Activated T-cell treated with anti-CD3 and anti-CD28 coated beads, Interleukin-2, amount 50 U/mL, for 4 hours (primary cell): ENCODE measurements around the gene LRRC23. TPM values are rescaled to one million over a fixed set of nuclear protein-coding genes. Genes with fewer than 3 reads are reported as not detected.

Source experiments
- ATAC-seq, 2 donors: fragments of 200-7000 bp; cut with Tn5 transposase; one replicate each; pipeline ENCODE4 v1.10.0; 2021
- DNase-seq: peaks from one replicate; pipeline ENCODE4 v3.0.0-alpha.2; 2020
- H3K27me3 Mint-ChIP-seq: one replicate; pipeline ENCODE4 v1.8.0; 2021; ENCODE audit warnings: low read depth, mixed read lengths
- H3K36me3 Mint-ChIP-seq: one replicate; pipeline ENCODE4 v1.8.0; 2022; ENCODE audit warnings: mixed read lengths; ENCODE audit not compliant: insufficient read depth
- H3K4me1 Mint-ChIP-seq: one replicate; pipeline ENCODE4 v1.8.0; 2021; ENCODE audit warnings: low read depth, mixed read lengths
- H3K4me3 Mint-ChIP-seq: one replicate; pipeline ENCODE4 v1.8.0; 2021; ENCODE audit warnings: mild to moderate bottlenecking, moderate library complexity, mixed read lengths
- H3K9me3 Mint-ChIP-seq: one replicate; pipeline ENCODE4 v1.8.0; 2021; ENCODE audit warnings: mixed read lengths
- total RNA-seq, 3 donors: library from RNA; stranded (reverse); gene quantifications; one replicate each; pipeline ENCODE4 v1.2.1, GENCODE V29; 2021

LRRC23 gene
- total RNA-seq, 3 donors from 2014 or later = 2.1 to 3.0 (median 3.0) TPM

- Mint-ChIP-seq H3K4me1 (peaks cover 78% of the 10 kb centered on the region), H3K27me3 (no peaks in the 10 kb centered on the region), H3K9me3 (no peaks in the 10 kb centered on the region), H3K4me3 (peak overlapping the region; percentile 94), H3K36me3 (no peaks in the 10 kb centered on the region)
- DNase-seq (no peak), ATAC-seq (no peak)
These were observed 41.0 kb downstream of the LRRC23 start for GRCh38 chr12:6945613-6946012.

- Mint-ChIP-seq H3K4me1 (peaks cover 83% of the 10 kb centered on the region), H3K9me3 (no peaks in the 10 kb centered on the region), H3K27me3 (no peaks in the 10 kb centered on the region), H3K36me3 (no peaks in the 10 kb centered on the region), H3K4me3 (peak overlapping the region; percentile 94)
- DNase-seq (peak; percentile 38), ATAC-seq (no peak)
These were observed 41.7 kb downstream of the LRRC23 start for GRCh38 chr12:6946033-6946919.

DNA sequence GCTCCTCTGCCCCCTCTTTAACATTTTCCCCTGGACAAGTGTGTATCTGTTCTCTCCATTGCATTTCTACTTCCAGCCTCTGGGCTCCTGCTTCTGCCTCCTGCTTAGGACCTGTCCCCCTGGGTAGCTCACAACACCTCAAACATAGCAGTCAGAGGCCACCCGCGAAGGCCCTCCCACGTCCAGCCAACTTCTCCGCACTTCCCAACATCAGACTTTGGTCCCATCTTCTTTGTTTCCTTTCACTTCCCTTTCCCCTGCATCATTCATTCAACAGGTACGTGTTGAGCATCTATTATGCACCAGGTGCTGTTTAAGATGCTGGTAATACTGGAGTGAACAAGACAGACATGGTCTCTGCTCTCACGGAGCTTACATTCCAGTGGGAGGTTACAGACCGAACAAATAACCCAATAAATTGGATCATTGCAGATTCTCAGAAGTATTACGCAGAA, 42.3 kb downstream of the LRRC23 start:
- Mint-ChIP-seq H3K4me1 (peaks cover 83% of the 10 kb centered on the region), H3K9me3 (no peaks in the 10 kb centered on the region), H3K27me3 (no peaks in the 10 kb centered on the region), H3K4me3 (peak overlapping the region; percentile 94), H3K36me3 (peaks cover 2% of the 10 kb centered on the region)
- no peak for DNase-seq
- ATAC-seq = no peak

GRCh38 chr12:6947615-6948014, 43.0 kb downstream of the LRRC23 start:
- peak overlapping the region; percentile 48 for H3K4me3 Mint-ChIP-seq
- peaks cover 8% of the 10 kb centered on the region for H3K36me3 Mint-ChIP-seq
- ATAC-seq = no peak
- H3K27me3 Mint-ChIP-seq = no peaks in the 10 kb centered on the region
- no peak for DNase-seq
- peaks cover 79% of the 10 kb centered on the region for H3K4me1 Mint-ChIP-seq
- no peaks in the 10 kb centered on the region for H3K9me3 Mint-ChIP-seq

DNA sequence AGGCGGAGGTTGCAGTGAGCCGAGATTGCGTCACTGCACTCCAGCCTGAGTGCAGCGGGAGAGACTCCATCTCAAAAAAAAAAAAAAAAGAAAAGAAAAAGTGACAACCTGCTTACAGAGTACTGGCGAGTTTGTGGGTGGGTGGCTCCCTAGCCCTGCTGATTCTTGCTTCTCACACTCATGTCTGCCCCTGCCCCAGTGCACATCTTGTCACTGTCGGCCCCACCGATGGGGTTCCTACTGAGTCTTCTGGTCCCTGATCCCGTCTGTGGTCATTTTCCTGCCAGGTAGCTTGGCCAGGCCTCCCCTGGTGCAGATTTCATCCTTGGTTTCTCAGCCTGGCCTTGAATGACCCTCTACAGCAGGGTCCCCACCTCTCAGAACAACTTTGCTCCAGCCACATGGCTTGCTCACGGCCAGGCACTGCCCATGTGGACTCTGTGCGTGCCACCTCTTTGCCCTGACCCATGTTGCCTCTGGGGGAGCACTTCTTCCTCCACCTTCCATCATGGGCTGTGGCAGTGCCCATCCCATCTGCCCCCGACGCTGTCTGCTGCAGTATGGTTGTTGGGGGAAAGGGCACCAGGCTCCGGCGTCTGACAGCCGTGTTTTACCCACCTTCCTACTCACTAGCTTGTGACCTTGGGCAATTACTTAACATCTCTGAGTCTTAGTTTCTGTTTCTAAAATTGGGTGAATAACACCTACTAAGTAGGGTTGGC, 44.4 kb downstream of the LRRC23 start:
- Mint-ChIP-seq H3K4me1 (peaks cover 70% of the 10 kb centered on the region), H3K9me3 (no peaks in the 10 kb centered on the region), H3K36me3 (peaks cover 15% of the 10 kb centered on the region), H3K27me3 (no peaks in the 10 kb centered on the region), H3K4me3 (peak overlapping the region; percentile 95)
- peak; percentile 1 to 2 for ATAC-seq
- DNase-seq = peak; percentile 43

DNA sequence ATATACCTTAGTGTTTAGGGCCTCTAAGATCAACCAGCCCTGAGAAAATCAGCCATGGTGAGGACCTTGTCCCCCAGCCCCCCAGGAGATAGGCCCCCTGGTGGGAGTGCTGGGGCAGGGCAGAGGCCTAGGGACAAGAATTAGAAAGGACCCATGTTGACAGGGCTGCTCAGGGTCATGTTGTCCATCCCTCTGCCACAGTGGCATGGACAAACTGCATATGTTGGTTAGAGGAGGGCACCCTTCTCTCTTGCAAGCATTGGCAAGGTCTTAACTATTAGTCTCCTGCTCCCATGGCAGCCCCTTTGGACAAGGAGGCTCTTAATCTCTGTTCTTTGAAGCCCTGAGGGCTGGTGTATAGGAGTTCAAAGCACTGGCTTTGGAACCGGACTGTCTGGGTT, 45.8 kb downstream of the LRRC23 start:
- no peak for ATAC-seq

GRCh38 chr12:6950811-6951540, 46.4 kb downstream of the LRRC23 start, which contains the start of gene PTPN6:
Gene PTPN6 (plus strand): TSS chr12:6951356. CDS start chr12:6951513, 157 bp downstream.
- Mint-ChIP-seq H3K9me3 (no peaks in the 10 kb centered on the region), H3K36me3 (peaks cover 27% of the 10 kb centered on the region), H3K4me3 (peak within 1 kb of the TSS; percentile 95), H3K4me1 (peaks cover 71% of the 10 kb centered on the region), H3K27me3 (no peaks in the 10 kb centered on the region)
- ATAC-seq (peak; percentile 32 to 39), DNase-seq (peak; percentile 61)

More for the DNA sequence above, 45.8 kb downstream of the LRRC23 start:
- H3K27me3 Mint-ChIP-seq = no peaks in the 10 kb centered on the region
- peak; percentile 21 for DNase-seq
- H3K4me1 Mint-ChIP-seq = peaks cover 71% of the 10 kb centered on the region
- peak overlapping the region; percentile 95 for H3K4me3 Mint-ChIP-seq
- no peaks in the 10 kb centered on the region for H3K9me3 Mint-ChIP-seq
- H3K36me3 Mint-ChIP-seq = peaks cover 22% of the 10 kb centered on the region

- Mint-ChIP-seq H3K27me3 (no peaks in the 10 kb centered on the region), H3K36me3 (peaks cover 33% of the 10 kb centered on the region), H3K4me1 (peaks cover 71% of the 10 kb centered on the region), H3K4me3 (peak overlapping the region; percentile 95), H3K9me3 (no peaks in the 10 kb centered on the region)
- ATAC-seq = peak; percentile 13 to 20
- DNase-seq = peak; percentile 26
These were observed 47.0 kb downstream of the LRRC23 start for GRCh38 chr12:6951551-6952120.

DNA sequence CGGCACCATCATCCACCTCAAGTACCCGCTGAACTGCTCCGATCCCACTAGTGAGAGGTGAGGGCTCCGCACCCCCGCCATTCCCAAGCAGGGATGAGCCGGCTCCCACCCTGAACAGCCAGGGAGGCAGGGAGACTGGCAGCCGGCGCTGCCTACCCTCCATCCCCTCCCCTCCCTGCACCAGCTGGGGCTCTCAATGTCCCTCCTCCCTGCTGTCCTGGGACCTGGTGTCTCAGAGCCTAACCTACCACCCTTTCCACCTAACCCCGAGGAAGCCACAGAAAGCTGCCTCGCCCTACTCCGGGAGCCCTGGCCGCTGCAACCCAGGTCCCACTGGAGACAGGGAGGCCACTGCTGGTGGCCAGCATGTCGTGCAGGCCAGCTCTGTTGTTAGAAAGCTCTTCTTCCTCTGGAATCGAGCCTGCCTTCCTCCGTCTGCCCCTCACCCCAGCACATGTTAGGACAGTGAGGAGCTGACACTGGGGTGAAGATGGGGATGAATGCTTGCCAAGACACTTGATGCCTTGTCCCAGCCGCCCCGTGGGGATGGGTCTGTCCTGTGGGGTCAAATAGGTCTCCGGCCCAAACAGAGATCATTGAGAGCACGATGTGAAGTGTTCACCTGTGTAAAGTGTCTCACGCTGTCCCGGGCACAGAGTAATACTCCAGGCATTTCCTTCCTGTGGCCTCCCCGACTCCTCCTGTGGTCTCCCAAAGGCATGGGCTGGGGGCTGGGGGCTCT, 47.7 kb downstream of the LRRC23 start:
- DNase-seq (peak; percentile 21), ATAC-seq (no peak)

GRCh38 chr12:6952863-6953441, 48.3 kb downstream of the LRRC23 start:
- H3K27me3 Mint-ChIP-seq = no peaks in the 10 kb centered on the region
- peak; percentile 17 for DNase-seq
- ATAC-seq = no peak
- no peaks in the 10 kb centered on the region for H3K9me3 Mint-ChIP-seq
- peaks cover 40% of the 10 kb centered on the region for H3K36me3 Mint-ChIP-seq
- peak overlapping the region; percentile 95 for H3K4me3 Mint-ChIP-seq
- peaks cover 70% of the 10 kb centered on the region for H3K4me1 Mint-ChIP-seq

More for the DNA sequence above, 47.7 kb downstream of the LRRC23 start:
- Mint-ChIP-seq H3K4me3 (peak overlapping the region; percentile 95), H3K4me1 (peaks cover 71% of the 10 kb centered on the region), H3K36me3 (peaks cover 40% of the 10 kb centered on the region), H3K9me3 (no peaks in the 10 kb centered on the region), H3K27me3 (no peaks in the 10 kb centered on the region)

GRCh38 chr12:6953442-6954315, 49.1 kb downstream of the LRRC23 start:
- DNase-seq (peak; percentile 77), ATAC-seq (peak; percentile 34 to 41)
- Mint-ChIP-seq H3K4me1 (peaks cover 70% of the 10 kb centered on the region), H3K36me3 (peaks cover 46% of the 10 kb centered on the region), H3K4me3 (peak overlapping the region; percentile 95), H3K27me3 (no peaks in the 10 kb centered on the region), H3K9me3 (no peaks in the 10 kb centered on the region)
